ENCODE results near the gene RECQL5.

RECQL5 gene

DNA sequence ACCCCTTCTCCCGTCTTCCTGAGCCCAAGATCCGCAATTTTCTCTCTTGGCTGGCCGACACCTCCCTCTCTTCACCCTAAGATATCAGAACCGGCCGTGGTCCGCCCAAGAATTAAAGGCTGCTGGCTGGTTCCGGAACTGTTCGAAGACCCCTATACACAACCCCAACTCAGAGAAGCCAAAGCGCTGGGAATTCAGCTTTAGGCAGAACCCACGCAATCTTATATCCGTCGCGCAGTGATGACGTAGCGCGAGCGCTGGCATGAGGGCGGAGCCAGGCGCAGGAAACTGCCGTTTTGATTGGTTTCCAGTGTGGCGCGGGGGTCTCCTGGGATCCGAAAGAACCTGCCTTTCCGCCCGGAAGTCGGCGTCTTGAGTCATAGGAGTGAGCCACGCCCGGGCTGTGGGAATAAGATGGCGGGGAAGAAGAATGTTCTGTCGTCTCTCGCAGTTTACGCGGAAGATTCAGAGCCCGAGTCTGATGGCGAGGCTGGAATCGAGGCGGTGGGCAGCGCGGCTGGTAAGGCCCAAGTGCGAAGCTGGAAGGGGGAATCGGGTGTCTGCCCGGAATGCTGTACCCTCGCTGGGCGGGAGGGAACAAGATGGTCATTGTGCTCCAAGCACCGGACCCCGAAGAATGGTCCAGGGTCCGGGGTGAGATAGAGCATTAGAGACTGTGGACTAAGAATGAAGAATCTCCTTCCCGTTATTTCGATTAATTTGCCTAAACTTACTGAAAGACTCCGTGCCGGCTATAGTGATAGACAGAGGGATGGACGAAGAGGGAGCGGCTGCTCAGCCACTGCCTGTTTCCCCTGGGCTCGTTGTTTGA, at the start of gene RECQL5, which contains the start of gene SAP30BP:
RECQL5 (minus strand) TSS at position 196 of the 832 bp plus-strand sequence. CDS start 597 bp downstream, outside the sequence.
SAP30BP (plus strand) TSS at position 380 of the 832 bp plus-strand sequence; CDS start at position 415, 35 bp downstream.
- TF ChIP-seq GATA1 (IDR thresholded peaks at IDR 0.05; ENCODE audit: low read depth, low read length) (no peak), POLR2A (IDR thresholded peaks at IDR 0.05; ENCODE audit: low read length) (peak; percentile 93)
- DNase-seq = peak; percentile 99

DNA sequence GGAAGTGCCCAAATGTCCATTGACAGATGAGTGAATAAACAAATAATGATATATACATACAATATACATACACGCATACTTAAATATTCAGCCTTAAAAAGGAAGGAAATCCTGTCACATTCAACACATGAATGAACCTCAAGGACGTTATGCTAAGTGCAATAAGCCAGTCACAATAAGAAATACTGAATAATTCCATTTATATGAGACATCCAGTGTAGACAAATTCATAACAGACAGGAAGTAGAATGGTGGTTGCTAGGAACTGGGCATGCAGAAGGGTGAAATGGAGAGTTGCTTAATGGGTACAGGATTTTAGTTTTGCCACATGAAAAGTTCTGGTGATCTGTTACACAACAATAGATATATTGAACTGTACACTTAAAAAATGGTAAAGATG, 45.5 kb upstream of the RECQL5 start:
- no peak for TF ChIP-seq GATA1 (IDR thresholded peaks at IDR 0.05; ENCODE audit: low read depth, low read length)
- no peak for TF ChIP-seq POLR2A (IDR thresholded peaks at IDR 0.05; ENCODE audit: low read length)
- DNase-seq = no peak

DNA sequence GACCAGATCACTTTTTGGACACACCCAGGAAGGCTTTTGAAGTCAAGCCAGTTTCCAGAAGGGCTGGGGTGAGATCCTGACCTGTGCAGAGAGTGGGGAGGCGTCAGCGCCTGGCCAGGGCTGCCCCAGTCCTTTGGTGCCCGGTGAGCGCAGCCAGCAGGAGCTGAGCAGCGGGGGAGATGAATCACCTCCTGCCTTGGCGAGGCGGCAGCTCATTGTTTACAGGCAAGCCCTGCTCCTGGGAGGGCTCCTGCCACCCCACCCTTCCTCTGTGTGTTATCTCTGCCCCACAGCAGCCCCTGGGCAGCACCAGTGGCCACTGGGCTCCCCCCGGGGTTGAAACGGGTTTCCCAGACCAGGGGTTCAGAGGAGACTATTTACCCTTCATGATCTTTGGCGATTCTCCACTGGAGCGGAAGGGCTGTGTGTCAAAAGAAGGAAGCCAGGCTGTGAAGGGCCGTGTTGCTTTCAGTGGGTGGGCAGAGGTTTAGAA, 40.2 kb upstream of the RECQL5 start:
- DNase-seq = peak; percentile 84 to 90
- TF ChIP-seq GATA1 (IDR thresholded peaks at IDR 0.05; ENCODE audit: low read depth, low read length) (peak; percentile 56), POLR2A (IDR thresholded peaks at IDR 0.05; ENCODE audit: low read length) (peak; percentile 50)

DNA sequence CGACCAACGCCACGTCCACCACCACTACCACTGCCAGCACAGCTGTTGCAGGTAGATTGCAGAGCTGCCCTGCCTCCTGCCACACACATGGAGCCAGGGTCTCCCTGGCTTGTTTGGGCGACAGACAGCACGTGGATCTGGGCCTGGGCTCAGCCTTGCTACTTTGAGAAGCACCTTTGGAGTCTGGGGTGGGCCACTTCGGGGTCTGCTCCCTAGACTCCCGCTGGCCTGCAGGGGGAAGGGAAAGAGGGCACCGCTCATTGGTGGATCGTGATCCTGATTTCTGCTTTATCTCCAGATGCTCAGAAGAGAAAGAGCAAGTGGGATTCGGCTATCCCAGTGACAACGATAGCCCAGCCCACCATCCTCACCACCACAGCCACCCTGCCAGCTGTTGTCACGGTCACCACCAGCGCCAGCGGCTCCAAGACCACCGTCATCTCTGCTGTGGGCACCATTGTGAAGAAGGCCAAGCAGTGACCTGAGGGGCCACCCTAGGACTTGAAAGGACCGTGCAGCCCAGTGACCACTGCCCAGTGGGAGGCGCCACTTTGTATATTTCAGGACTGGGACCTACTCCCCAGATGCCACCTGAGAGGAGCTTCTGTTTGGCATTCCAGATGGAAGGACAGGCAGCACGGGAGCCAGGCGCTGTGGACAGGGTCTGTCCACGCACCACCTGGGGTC, 39.2 kb upstream of the RECQL5 start:
- no peak for DNase-seq
- no peak for TF ChIP-seq POLR2A (IDR thresholded peaks at IDR 0.05; ENCODE audit: low read length)
- TF ChIP-seq GATA1 (IDR thresholded peaks at IDR 0.05; ENCODE audit: low read depth, low read length) = no peak

DNA sequence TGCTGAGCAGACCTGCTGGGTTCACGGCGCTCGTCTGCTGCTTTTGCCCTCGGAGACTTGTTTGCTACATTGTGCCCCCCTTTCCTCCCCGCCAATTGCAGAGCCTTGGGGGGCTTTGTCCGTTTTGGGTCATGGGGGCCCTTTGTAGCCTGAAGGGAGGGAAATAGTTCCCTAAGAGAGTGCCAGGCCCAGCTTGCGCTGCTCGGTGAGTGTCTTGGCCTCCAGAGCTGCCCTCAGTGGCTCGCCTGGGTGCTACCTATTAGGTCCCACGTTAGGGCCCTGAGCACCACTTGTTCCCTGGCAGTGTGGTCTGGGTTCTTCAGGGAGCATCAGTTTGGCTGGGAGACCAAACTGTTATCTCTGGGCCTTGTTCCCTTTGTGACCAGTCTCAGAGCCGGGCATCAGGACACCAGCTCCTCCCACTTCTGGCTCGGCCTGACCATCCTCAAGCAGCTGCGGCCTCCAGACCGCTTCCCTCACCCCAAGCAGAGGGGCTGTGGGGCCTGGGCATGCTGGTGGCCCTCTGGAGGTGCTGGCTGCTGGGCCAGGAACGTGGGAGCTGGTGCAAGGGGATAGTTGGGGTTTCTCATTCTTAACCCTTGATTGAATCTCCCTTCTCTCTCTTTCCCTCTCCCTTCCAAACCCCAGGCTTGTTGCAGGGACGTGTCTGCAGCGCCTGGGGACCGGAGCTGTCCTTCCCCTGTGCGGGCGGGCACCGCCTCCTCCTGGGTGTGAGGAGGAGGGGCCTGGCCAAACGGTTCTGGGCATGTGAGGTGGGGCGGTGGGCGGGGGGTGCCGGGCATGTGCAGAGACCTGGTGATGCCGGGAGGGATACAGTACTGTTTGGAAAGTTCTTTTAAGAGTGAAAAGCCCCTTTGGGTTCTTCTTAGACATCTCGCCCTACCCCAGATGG, 38.3 kb upstream of the RECQL5 start:
- TF ChIP-seq POLR2A (IDR thresholded peaks at IDR 0.05; ENCODE audit: low read length) (no peak), GATA1 (IDR thresholded peaks at IDR 0.05; ENCODE audit: low read depth, low read length) (no peak)
- DNase-seq = no peak

DNA sequence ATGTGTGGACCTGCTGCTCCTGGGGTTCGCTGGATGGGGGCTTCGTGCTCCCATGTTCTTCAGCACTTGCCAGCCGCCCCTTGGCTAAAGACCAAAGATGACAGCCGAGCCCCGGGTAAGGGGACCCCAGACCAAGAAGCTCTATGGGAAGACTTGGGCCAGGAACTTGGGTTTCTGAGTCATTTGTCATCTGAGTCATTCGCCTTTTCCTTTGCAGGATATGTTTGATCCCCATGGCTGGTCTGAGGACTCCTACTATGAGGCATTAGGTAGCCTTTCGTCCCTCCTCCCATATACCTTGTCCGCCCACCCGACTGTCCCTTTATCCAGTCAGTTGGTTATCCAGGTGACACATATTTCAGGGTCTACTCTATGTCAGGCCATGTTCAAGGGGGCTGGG, 36.6 kb upstream of the RECQL5 start:
- TF ChIP-seq GATA1 (IDR thresholded peaks at IDR 0.05; ENCODE audit: low read depth, low read length) (no peak), POLR2A (IDR thresholded peaks at IDR 0.05; ENCODE audit: low read length) (no peak)
- DNase-seq = no peak

DNA sequence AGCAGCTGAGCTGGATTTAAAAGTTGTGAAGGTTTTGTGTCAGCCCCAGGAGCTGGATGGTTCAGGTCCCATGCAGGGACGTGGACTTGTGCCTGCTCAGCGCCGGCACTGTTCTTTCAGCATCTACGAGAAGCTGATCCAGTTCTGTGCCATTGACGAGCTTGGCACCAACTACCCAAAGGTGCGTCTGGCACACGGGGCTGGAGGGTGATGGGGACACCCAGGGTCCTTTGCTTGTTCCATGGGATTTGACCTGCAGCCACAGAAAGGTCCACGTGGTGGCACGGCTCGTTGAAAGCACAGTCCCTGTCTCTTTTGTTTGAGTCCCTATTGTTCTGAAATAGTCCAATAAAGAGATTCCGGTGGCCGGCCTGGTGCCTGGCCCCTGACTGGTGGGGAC, 36.2 kb upstream of the RECQL5 start:
- TF ChIP-seq POLR2A (IDR thresholded peaks at IDR 0.05; ENCODE audit: low read length) = no peak
- no peak for TF ChIP-seq GATA1 (IDR thresholded peaks at IDR 0.05; ENCODE audit: low read depth, low read length)
- no peak for DNase-seq

DNA sequence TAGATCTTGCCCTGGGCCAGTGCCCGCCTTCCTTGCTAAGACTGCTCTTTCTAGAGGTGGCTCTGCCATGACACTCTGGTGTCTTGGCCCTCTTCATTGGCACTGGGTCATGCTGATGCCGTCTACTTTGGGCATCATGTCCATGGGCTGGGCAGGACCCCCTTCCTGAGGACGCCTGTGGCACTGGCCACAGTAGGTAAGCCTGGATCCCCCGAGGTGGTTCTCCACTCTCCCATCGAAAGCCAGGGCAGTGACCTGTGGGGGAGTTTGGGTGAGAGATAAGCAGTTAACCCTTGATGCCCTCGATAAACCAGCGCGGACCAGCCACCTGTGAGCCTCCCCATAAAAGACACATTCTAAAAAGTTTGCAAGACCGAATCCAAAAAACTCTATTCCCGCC, 34.3 kb upstream of the RECQL5 start:
- DNase-seq = no peak
- no peak for TF ChIP-seq GATA1 (IDR thresholded peaks at IDR 0.05; ENCODE audit: low read depth, low read length)

GRCh38 chr17:75698659-75699058, 31.7 kb upstream of the RECQL5 start:
- DNase-seq = no peak
- TF ChIP-seq GATA1 (IDR thresholded peaks at IDR 0.05; ENCODE audit: low read depth, low read length) (no peak), POLR2A (IDR thresholded peaks at IDR 0.05; ENCODE audit: low read length) (no peak)

DNA sequence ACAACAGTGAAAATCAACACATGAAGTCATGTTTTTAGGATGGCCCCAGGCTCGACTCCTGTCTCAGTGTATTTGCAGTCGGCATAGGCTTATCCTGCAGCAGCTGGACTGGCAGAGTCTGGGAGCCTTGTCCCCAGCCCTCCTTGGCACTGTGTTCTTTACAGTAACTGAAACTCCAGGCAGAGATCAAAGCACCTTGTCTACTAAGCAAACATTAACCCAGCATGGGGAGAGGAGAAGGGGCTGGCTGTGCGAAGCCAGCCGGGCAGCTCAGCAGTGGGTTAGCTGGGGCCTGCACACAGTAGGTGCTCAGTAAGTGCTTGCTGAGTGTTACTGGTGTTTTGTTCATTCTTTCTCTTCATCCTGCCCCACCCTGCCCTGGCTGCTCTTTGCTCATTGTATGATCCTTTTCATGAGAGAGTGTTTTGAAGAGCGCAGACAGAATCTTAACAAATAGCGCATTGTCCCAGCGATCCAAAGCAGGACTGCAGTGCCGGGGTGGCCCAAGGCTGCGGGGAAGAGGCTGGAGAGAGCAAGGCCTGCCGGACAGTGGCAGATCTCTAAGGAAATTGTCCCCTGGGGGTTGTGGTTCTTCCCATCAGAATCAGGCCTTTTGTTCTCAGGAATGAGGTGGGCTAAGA, 30.8 kb upstream of the RECQL5 start:
- no peak for TF ChIP-seq GATA1 (IDR thresholded peaks at IDR 0.05; ENCODE audit: low read depth, low read length)
- no peak for DNase-seq

DNA sequence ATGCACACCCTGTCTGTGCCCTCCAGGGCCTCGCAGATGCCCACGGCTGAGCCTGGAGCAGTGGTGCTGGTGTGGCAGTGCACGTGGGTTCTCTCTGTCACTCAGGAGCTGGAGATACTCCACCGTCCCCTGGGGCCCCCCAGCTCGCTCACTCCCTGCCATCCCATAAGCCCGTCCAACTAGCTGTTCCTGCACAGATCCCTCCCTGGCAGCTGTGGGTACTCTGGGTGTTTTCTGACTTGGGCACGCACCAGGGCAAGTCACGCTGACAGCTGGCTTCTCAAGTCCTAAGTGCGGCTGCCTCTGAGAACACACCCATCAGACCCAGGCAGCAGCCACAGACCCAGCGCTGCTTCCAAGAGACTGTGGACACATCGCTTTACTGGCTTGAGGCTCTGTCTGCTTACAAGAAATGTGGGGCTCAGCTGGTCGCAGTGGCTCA, 28.9 kb upstream of the RECQL5 start:
- DNase-seq = no peak
- TF ChIP-seq POLR2A (IDR thresholded peaks at IDR 0.05; ENCODE audit: low read length) (no peak), GATA1 (IDR thresholded peaks at IDR 0.05; ENCODE audit: low read depth, low read length) (no peak)

DNA sequence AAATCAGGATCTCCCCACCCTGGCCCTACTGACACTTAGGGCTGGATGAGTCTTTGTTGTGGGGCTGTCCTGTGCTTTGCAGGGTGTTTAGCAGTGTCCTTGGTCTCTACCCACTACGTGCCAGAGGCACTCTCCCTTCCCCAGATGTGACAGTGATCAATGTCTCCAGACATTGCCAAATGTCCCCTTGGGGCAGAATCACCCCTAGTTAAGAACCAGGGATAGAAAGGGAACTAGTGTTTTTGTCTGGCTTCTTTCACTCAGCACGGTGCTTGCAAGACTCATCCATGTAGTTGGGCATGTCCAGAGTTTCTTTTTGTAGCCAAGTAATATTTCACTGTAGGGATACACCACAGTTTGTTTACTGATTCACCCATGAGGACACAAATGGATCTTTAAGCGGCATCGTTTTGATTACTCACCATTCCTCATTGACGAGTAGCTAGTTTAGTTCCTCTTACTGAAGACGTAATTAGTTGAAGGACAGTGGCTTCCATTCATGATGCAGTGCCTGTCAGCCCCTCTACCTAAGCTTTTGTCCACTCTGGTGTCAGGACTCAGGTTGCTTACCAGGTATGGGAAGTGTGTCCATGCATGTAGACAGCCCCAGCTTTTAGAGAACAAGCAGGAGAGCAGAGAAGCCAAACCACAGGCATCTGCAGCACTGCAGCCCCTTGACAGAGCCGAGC, 28.3 kb upstream of the RECQL5 start:
- TF ChIP-seq POLR2A (IDR thresholded peaks at IDR 0.05; ENCODE audit: low read length) (no peak), GATA1 (IDR thresholded peaks at IDR 0.05; ENCODE audit: low read depth, low read length) (no peak)
- DNase-seq = no peak

DNA sequence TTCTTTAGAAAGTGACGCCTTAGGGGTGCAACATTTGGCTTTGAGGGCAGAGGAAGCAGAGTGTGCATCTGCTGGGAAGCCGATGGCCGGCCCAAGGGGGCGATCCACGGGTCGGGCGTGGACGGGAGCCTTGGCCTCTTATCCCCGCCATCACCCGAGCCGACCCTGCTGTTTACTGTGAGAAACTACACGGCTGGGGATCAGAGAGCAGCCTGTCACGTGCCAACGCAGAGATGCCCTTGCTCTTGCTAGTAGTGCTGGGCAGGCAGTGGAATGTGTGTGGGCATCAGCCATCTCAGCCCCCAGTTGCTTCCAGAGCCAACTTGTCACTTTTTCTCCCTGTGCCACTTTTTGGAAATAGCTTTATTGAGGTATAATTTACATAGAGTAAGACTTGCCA, 27.6 kb upstream of the RECQL5 start:
- no peak for TF ChIP-seq POLR2A (IDR thresholded peaks at IDR 0.05; ENCODE audit: low read length)
- no peak for TF ChIP-seq GATA1 (IDR thresholded peaks at IDR 0.05; ENCODE audit: low read depth, low read length)
- no peak for DNase-seq
